Inflammatory macrophage (primary cell): ENCODE measurements around the gene TRIM17.

Experiments used
- DNase-seq, 2 donors: peaks; one replicate each; pipeline ENCODE4 v3.0.0-alpha.2; 2020 to 2022

TRIM17 gene

GRCh38 chr1:228378090-228378872 lies 38.4 kb downstream of the TRIM17 start:
- DNase-seq, result peak in 1 of 2 donors; percentile 27

GRCh38 chr1:228377664-228378089 lies 39.0 kb downstream of the TRIM17 start:
- DNase-seq, result no peak

GRCh38 chr1:228376651-228377631 lies 39.7 kb downstream of the TRIM17 start:
- no peak for DNase-seq

- DNase-seq, result no peak
These were observed 40.4 kb downstream of the TRIM17 start for GRCh38 chr1:228376262-228376628.

GRCh38 chr1:228375578-228376261 lies 40.9 kb downstream of the TRIM17 start:
- DNase-seq, result no peak

- DNase-seq, result no peak
These were observed 41.7 kb downstream of the TRIM17 start for GRCh38 chr1:228374711-228375577.

GRCh38 chr1:228373681-228374571 lies 42.7 kb downstream of the TRIM17 start:
- no peak for DNase-seq

- DNase-seq, result no peak
These were observed 43.5 kb downstream of the TRIM17 start for GRCh38 chr1:228373004-228373680.

- no peak for DNase-seq
These were observed 44.3 kb downstream of the TRIM17 start for GRCh38 chr1:228372183-228373003.

- DNase-seq, result no peak
These were observed 44.9 kb downstream of the TRIM17 start for GRCh38 chr1:228371741-228372182.

- no peak for DNase-seq
These were observed 45.5 kb downstream of the TRIM17 start for GRCh38 chr1:228370941-228371740.

- DNase-seq, result no peak
These were observed 46.2 kb downstream of the TRIM17 start for GRCh38 chr1:228370439-228370940.

GRCh38 chr1:228369608-228370438 lies 46.8 kb downstream of the TRIM17 start:
- DNase-seq, result no peak

- no peak for DNase-seq
These were observed 47.7 kb downstream of the TRIM17 start for GRCh38 chr1:228368801-228369607.

GRCh38 chr1:228367798-228368791 lies 48.6 kb downstream of the TRIM17 start:
- no peak for DNase-seq
